ENCODE results near the gene ARL6IP5.

The ARL6IP5 gene

DNA sequence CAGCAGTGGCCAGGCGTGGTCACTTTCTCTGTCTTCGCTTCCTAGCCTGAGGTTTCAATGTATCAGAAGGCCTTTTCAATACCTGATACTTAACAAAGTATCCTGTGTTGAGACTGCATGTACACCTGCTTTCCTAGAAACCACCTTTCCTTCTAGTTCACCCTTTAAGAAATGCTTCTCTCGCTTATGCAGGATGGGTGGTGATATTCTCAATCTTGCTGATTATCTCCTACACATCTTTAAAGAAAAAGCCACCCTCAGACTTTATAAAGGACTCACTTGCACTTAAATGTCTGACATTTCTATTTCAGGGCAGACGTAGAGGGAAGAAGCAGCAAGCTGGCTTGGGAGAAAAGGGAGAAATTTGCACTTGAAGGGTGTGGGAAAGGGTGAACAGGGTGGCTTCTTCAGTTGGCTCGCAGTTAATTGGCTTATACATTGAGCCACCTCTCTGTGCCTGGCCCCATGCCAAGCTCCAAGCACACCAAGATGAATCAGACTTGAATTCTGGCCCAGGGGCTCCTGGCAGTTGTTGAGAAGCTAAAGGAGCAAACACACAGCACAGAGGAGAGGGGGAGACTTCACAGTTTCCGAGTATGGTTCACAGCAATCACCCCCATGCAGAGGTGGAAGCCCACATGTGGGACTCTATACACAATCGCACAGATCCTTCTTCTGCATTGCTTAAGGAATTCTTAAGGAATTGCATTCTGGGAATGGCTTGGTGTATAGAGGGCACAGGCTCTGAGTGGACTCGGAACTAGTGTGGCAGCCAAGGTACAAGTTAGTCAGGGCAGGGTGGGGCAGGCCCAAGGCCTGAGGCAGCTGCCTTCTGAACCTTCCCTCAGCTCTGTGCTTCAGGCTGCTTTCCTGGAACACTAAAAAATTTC lies 1.3 kb downstream of the ARL6IP5 start:
- peak overlapping the region; percentile 78; the same call in 1 of the 2 replicates for H3K4me3 ChIP-seq (ENCODE audit: low read length)
- WGBS (ENCODE audit: insufficient coverage, insufficient read length) = no CpG with 5 or more reads among the region's 8 CpGs

DNA sequence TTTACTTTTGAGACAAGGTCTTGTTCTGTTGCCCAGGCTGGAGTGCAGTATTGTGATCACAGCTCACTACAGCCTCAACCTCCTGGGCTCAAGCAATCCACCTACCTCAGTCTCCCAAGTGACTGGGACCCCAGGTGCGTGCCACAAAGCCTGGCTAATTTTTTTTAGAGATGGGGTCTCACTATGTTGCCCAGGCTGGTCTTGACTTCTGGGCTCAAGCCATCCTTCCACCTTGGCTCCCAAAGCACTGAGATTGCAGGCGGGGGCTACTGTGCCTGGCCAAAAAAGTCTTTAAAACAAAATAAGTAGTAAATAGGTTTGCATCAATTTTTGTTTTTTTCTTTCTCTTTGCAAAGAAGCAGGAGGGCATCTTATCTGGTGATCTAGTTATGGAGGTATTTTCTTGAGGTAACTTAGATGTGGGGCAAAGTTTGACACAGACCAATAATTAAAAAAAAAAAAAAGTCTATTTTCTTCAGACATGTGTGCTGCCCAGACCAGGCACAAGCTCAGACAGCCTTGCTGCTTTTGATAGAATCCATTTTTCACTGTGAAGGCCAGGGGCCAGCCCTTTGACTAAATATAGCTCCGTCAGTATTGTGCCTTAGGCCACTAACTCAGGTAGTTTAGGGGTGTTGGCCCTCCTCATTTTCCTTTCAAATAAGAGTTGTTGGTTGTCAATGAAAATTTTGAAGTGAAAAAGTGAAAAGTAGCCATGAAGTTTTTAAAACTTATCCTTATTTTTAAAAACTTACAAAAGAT lies 2.5 kb downstream of the ARL6IP5 start:
- Histone ChIP-seq H3K4me1 (ENCODE audit: control insufficient read depth, insufficient read depth, low read length) (0 out of 2 replicates have a peak, but pooled peaks cover 2% of the 10 kb centered on the region), H3K4me3 (ENCODE audit: low read length) (no peak overlapping the region), H3K27ac (ENCODE audit: low read length) (no peak overlapping the region), H3K36me3 (ENCODE audit: control insufficient read depth, insufficient read depth, low read length) (no peaks in the 10 kb centered on the region), H3K27me3 (ENCODE audit: control insufficient read depth, insufficient read depth, low read length) (no peaks in the 10 kb centered on the region), H3K9me3 (ENCODE audit: control insufficient read depth, insufficient read depth, low read length) (no peaks in the 10 kb centered on the region)
- WGBS (ENCODE audit: insufficient coverage, insufficient read length) = no CpG with 5 or more reads among the region's 3 CpGs
- no peak for DNase-seq (ENCODE audit: low read depth, low spot score)

More for the DNA sequence above, 1.3 kb downstream of the ARL6IP5 start:
- Histone ChIP-seq H3K27ac (ENCODE audit: low read length) (no peak overlapping the region), H3K9me3 (ENCODE audit: control insufficient read depth, insufficient read depth, low read length) (no peaks in the 10 kb centered on the region), H3K36me3 (ENCODE audit: control insufficient read depth, insufficient read depth, low read length) (no peaks in the 10 kb centered on the region), H3K27me3 (ENCODE audit: control insufficient read depth, insufficient read depth, low read length) (no peaks in the 10 kb centered on the region), H3K4me1 (ENCODE audit: control insufficient read depth, insufficient read depth, low read length) (0 out of 2 replicates have a peak, but pooled peaks cover 2% of the 10 kb centered on the region)
- DNase-seq (ENCODE audit: low read depth, low spot score) = no peak

DNA sequence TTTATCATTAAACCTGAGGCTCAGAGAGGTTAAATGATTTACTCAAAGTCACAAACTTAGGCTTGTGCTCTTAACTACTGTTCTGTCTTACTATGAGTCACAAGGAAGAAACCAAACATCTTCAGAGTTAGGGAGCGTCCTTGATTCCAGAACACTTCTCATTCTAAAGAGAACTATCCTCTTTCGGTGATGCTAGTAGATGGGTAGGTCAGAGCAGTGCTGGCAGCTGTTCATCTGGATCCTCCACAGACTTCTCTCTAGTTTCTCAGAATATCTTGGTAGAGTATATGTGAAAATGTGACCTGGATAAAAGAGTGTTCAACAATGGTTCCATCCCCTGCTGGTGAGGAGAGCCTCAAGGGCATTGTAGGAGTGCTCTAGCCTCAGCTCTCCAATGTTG lies 3.3 kb downstream of the ARL6IP5 start:
- Histone ChIP-seq H3K4me1 (ENCODE audit: control insufficient read depth, insufficient read depth, low read length) (0 out of 2 replicates have a peak, but pooled peaks cover 2% of the 10 kb centered on the region), H3K27me3 (ENCODE audit: control insufficient read depth, insufficient read depth, low read length) (no peaks in the 10 kb centered on the region), H3K36me3 (ENCODE audit: control insufficient read depth, insufficient read depth, low read length) (no peaks in the 10 kb centered on the region), H3K4me3 (ENCODE audit: low read length) (no peak overlapping the region), H3K9me3 (ENCODE audit: control insufficient read depth, insufficient read depth, low read length) (no peaks in the 10 kb centered on the region), H3K27ac (ENCODE audit: low read length) (no peak overlapping the region)
- no peak for DNase-seq (ENCODE audit: low read depth, low spot score)
- WGBS (ENCODE audit: insufficient coverage, insufficient read length) = no CpG with 5 or more reads among the region's 2 CpGs

DNA sequence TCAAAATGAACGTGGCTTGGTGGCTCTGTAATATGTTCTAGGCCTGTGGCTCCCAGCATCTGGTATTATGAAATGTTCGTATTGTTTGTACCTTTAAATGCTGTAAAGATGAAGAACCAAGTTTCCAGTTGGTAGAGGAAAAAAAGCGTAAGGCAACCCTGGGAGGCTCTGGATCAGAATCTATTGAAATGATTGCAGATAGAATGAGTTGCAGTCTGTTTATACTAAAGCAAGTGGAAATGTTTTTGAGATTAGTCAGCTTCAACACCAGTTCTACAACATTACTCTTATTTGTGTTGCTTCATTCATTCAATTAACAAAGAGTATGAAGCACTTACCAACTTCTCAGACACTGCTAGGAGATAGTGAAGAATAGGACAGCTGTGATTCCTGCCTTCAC lies 5.3 kb downstream of the ARL6IP5 start:
- no peaks in the 10 kb centered on the region for H3K27me3 ChIP-seq (ENCODE audit: control insufficient read depth, insufficient read depth, low read length)
- H3K4me1 ChIP-seq (ENCODE audit: control insufficient read depth, insufficient read depth, low read length) = 0 out of 2 replicates have a peak, but pooled peaks cover 3% of the 10 kb centered on the region
- WGBS (ENCODE audit: insufficient coverage, insufficient read length) = no CpG with 5 or more reads among the region's 3 CpGs
- no peaks in the 10 kb centered on the region for H3K9me3 ChIP-seq (ENCODE audit: control insufficient read depth, insufficient read depth, low read length)
- no peak overlapping the region for H3K27ac ChIP-seq (ENCODE audit: low read length)
- no peaks in the 10 kb centered on the region for H3K36me3 ChIP-seq (ENCODE audit: control insufficient read depth, insufficient read depth, low read length)
- no peak overlapping the region for H3K4me3 ChIP-seq (ENCODE audit: low read length)
- no peak for DNase-seq (ENCODE audit: low read depth, low spot score)

DNA sequence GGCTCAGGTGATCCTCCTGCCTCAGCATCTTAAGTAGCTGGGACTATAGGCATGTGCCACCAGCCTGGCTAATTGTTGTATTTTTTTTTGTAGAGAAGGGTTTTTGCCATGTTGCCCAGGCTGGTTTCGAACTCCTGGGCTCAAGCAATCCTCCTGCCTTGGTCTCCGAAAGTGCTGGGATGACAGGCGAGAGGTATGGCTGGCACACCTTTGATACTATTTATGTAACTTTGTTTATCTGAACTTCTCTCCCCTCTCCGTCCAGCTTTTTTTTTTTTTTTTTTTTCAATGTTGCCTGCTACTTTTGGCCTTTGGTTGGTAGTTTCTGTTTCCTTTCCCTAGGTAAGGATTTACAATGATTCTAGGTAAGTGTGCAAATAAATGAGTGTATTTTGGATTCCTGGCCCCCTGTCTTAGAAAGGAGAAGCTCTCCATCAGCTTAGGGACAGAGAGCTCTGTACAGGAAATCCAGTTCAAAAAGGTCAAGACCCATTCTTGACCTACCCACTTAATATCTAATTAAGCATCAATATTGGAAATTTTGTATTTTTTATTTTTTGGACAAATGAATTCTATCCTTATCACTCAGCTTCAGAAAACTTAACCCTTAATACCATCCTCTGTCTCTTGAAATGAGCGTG lies 6.8 kb downstream of the ARL6IP5 start:
- H3K27ac ChIP-seq (ENCODE audit: low read length) = no peak overlapping the region
- no peaks in the 10 kb centered on the region for H3K27me3 ChIP-seq (ENCODE audit: control insufficient read depth, insufficient read depth, low read length)
- no peak for DNase-seq (ENCODE audit: low read depth, low spot score)
- no CpG with 5 or more reads among the region's 5 CpGs for WGBS (ENCODE audit: insufficient coverage, insufficient read length)
- no peaks in the 10 kb centered on the region for H3K36me3 ChIP-seq (ENCODE audit: control insufficient read depth, insufficient read depth, low read length)
- H3K4me3 ChIP-seq (ENCODE audit: low read length) = no peak overlapping the region
- H3K4me1 ChIP-seq (ENCODE audit: control insufficient read depth, insufficient read depth, low read length) = 0 out of 2 replicates have a peak, but pooled peaks cover 1% of the 10 kb centered on the region
- no peaks in the 10 kb centered on the region for H3K9me3 ChIP-seq (ENCODE audit: control insufficient read depth, insufficient read depth, low read length)

DNA sequence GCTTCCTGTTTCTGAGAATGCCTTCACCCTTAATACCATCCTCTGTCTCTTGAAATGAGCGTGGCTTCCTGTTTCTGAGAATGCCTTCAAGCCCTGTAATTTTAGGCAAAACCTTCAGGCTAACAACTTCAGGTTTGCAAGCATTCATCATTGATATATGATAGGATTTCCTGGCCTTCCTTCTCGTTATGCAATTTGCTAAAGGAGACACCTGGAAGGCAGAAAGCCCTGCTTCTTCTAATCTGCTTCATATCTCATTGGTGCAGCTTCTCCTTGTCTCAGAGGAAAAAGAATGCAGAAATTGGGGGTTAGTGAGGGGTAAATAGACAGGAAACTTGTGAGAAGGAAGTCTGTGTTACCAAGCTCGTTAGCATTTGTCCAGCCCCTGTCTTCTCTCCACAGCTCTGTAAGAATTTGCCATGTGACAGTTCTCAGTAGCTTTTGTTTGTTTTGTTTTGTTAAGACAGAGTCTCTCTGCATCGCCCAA lies 7.3 kb downstream of the ARL6IP5 start:
- 0 out of 2 replicates have a peak, but pooled peaks cover 1% of the 10 kb centered on the region for H3K4me1 ChIP-seq (ENCODE audit: control insufficient read depth, insufficient read depth, low read length)
- no CpG with 5 or more reads among the region's 4 CpGs for WGBS (ENCODE audit: insufficient coverage, insufficient read length)
- no peaks in the 10 kb centered on the region for H3K36me3 ChIP-seq (ENCODE audit: control insufficient read depth, insufficient read depth, low read length)
- H3K4me3 ChIP-seq (ENCODE audit: low read length) = no peak overlapping the region
- H3K9me3 ChIP-seq (ENCODE audit: control insufficient read depth, insufficient read depth, low read length) = no peaks in the 10 kb centered on the region
- DNase-seq (ENCODE audit: low read depth, low spot score) = no peak
- H3K27me3 ChIP-seq (ENCODE audit: control insufficient read depth, insufficient read depth, low read length) = no peaks in the 10 kb centered on the region
- H3K27ac ChIP-seq (ENCODE audit: low read length) = no peak overlapping the region

DNA sequence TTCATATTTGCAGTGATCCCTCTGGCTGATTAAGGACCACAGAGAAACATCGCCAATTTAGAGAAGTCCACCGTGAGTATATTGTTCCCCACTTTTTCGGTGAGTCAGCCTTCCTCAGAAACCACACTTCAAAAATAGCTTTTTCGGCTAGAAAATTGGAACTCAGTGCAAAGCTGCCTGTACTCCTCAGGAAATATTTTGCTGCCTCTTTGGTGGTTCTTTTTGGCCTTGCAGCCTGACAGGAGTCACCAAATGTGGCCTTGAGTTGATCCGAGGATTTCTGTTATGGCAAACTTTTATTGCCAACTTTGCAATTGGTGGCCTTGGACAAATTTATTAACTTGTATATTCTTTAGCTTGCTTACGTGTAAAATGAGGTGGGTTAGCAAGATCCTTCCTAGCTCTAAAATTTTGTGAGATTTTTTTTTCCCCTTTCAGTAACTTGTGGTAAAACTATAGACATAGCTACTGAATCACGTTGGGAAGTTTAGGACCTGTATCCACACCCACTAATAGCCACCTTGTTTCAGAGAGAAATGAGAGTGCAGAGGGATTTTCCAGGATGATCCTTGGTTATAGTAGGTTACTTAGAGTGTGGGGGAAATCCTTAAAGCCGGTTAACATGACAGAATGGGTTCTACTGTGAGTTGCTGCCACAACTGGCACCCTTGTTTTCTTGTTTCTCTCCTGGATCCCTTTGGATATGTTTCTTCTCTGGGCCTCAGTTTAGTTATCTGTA lies 9.9 kb downstream of the ARL6IP5 start:
- no peaks in the 10 kb centered on the region for H3K9me3 ChIP-seq (ENCODE audit: control insufficient read depth, insufficient read depth, low read length)
- no peak for DNase-seq (ENCODE audit: low read depth, low spot score)
- 0 out of 2 replicates have a peak, but pooled peaks cover 1% of the 10 kb centered on the region for H3K4me1 ChIP-seq (ENCODE audit: control insufficient read depth, insufficient read depth, low read length)
- H3K27me3 ChIP-seq (ENCODE audit: control insufficient read depth, insufficient read depth, low read length) = no peaks in the 10 kb centered on the region
- H3K27ac ChIP-seq (ENCODE audit: low read length) = no peak overlapping the region
- H3K4me3 ChIP-seq (ENCODE audit: low read length) = no peak overlapping the region
- no peaks in the 10 kb centered on the region for H3K36me3 ChIP-seq (ENCODE audit: control insufficient read depth, insufficient read depth, low read length)
- no CpG with 5 or more reads among the region's 8 CpGs for WGBS (ENCODE audit: insufficient coverage, insufficient read length)

DNA sequence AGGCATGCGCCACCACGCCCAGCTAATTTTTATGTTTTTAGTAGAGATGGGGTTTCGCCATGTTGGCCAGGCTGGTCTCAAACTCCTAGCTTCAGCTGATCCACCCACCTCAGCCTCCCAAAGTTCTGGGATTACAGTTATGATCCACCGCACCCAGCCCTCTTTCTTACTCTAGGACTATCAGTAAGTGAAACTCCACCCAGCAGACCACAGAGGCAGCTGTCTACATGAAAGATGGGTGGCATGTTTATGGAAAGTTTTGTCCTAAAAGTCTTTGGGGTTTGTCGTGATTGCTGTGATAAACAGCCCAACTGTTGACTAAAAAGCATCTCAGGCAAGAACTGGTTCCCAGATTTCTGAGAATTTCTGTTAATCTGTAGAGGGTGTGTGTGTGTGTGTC lies 10.9 kb downstream of the ARL6IP5 start:
- H3K27me3 ChIP-seq (ENCODE audit: control insufficient read depth, insufficient read depth, low read length) = no peaks in the 10 kb centered on the region

DNA sequence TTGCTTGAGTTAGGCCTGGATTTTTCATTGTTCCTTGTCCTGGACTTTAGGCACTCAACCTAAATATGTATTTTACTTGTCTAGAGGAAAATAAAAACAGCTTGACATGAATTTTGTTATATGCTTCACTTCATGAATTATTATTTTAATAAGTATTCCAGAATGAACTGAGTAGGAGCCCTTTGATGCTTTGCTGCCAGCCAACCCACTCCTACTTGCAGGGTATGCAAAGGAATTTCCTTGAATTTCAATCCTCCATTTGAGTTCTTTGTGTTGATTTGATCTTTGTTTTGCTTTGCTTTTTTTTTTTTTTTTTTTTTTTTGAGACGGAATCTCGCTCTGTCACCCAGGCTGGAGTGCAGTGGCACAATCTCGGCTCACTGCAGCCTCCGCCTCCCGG lies 11.6 kb downstream of the ARL6IP5 start:
- Histone ChIP-seq H3K27ac (ENCODE audit: low read length) (no peak overlapping the region), H3K4me3 (ENCODE audit: low read length) (no peak overlapping the region), H3K27me3 (ENCODE audit: control insufficient read depth, insufficient read depth, low read length) (no peaks in the 10 kb centered on the region), H3K9me3 (ENCODE audit: control insufficient read depth, insufficient read depth, low read length) (no peaks in the 10 kb centered on the region), H3K36me3 (ENCODE audit: control insufficient read depth, insufficient read depth, low read length) (no peaks in the 10 kb centered on the region), H3K4me1 (ENCODE audit: control insufficient read depth, insufficient read depth, low read length) (0 out of 2 replicates have a peak, but pooled peaks cover 1% of the 10 kb centered on the region)
- DNase-seq (ENCODE audit: low read depth, low spot score) = no peak
- WGBS (ENCODE audit: insufficient coverage, insufficient read length) = no CpG with 5 or more reads among the region's 5 CpGs

More for the DNA sequence above, 10.9 kb downstream of the ARL6IP5 start:
- no peak for DNase-seq (ENCODE audit: low read depth, low spot score)
- Histone ChIP-seq H3K27ac (ENCODE audit: low read length) (no peak overlapping the region), H3K4me1 (ENCODE audit: control insufficient read depth, insufficient read depth, low read length) (0 out of 2 replicates have a peak, but pooled peaks cover 1% of the 10 kb centered on the region), H3K4me3 (ENCODE audit: low read length) (no peak overlapping the region), H3K36me3 (ENCODE audit: control insufficient read depth, insufficient read depth, low read length) (no peaks in the 10 kb centered on the region), H3K9me3 (ENCODE audit: control insufficient read depth, insufficient read depth, low read length) (no peaks in the 10 kb centered on the region)
- no CpG with 5 or more reads among the region's 5 CpGs for WGBS (ENCODE audit: insufficient coverage, insufficient read length)
